Measurements from ENCODE around the gene SLC22A3. TPM values are rescaled to one million over a fixed set of nuclear protein-coding genes. Genes with fewer than 3 reads are reported as not detected.
"Not testable (repeated sequence)": the region's sequence is repeated elsewhere in the genome, so short reads cannot be mapped to it uniquely, and the experiment has no call there.

Gene SLC22A3
- total and polyA plus RNA-seq, 2 of the 13 experiments (the other 11 are each of a cell fraction or from before 2014, with no cell fraction given): 12.0 to 31.5 TPM

DNA sequence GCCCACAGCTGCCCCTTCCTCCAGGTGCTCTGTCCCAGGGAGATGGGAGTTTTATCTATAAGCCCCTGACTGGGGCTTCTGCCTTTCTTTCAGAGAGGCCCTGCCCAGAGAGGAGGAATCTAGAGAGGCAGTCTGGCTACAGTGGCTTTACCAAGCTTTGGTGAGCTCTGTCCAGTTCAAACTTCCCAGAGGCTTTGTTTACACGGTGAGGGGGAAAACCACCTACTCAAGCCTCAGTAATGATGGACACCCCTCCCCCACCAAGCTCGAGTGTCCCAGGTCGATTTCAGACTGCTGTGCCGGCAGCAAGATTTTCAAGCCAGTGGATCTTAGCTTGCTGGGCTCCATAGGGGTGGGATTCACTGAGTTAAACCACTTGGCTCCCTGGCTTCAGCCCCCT, 25.4 kb downstream of the SLC22A3 start (continued):
- TF ChIP-seq, protein P1, sequence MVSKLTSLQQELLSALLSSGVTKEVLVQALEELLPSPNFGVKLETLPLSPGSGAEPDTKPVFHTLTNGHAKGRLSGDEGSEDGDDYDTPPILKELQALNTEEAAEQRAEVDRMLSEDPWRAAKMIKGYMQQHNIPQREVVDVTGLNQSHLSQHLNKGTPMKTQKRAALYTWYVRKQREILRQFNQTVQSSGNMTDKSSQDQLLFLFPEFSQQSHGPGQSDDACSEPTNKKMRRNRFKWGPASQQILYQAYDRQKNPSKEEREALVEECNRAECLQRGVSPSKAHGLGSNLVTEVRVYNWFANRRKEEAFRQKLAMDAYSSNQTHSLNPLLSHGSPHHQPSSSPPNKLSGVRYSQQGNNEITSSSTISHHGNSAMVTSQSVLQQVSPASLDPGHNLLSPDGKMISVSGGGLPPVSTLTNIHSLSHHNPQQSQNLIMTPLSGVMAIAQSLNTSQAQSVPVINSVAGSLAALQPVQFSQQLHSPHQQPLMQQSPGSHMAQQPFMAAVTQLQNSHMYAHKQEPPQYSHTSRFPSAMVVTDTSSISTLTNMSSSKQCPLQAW (CRISPR knock-in tag; IDR thresholded peaks at IDR 0.05): 0 out of 2 replicates have a peak, but pooled peaks have one; percentile 28
- TF ChIP-seq, protein P2, sequence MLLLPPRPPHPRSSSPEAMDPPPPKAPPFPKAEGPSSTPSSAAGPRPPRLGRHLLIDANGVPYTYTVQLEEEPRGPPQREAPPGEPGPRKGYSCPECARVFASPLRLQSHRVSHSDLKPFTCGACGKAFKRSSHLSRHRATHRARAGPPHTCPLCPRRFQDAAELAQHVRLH (CRISPR knock-in tag; IDR thresholded peaks at IDR 0.05; ENCODE audit: borderline replicate concordance, low read depth): 0 out of 2 replicates have a peak, but pooled peaks have one; percentile 39
- TF ChIP-seq PHF21A (CRISPR knock-in tag; IDR thresholded peaks at IDR 0.05): 0 out of 2 replicates have a peak, but pooled peaks have one; percentile 43
- TF ChIP-seq ZNF264 (CRISPR knock-in tag; IDR thresholded peaks at IDR 0.05): 0 out of 2 replicates have a peak, but pooled peaks have one; percentile 34
- 0 out of 2 replicates have a peak, but pooled peaks have one; percentile 20 for TF ChIP-seq NCOA2 (CRISPR knock-in tag; IDR thresholded peaks at IDR 0.05)
- peak; percentile 52; the same call in 1 of the 2 replicates for TF ChIP-seq SIX1 (CRISPR knock-in tag; IDR thresholded peaks at IDR 0.05; ENCODE audit: borderline replicate concordance)
- TF ChIP-seq FOXA1 (IDR thresholded peaks at IDR 0.05): not testable (repeated sequence)
- peak; percentile 70 for TF ChIP-seq FOXA1 (CRISPR knock-in tag; IDR thresholded peaks at IDR 0.05)
- peak; percentile 13; the same call in 1 of the 2 replicates for TF ChIP-seq GFI1 (CRISPR knock-in tag; IDR thresholded peaks at IDR 0.05; ENCODE audit: borderline replicate concordance)
- TF ChIP-seq REPIN1 (CRISPR knock-in tag; IDR thresholded peaks at IDR 0.05; ENCODE audit: borderline replicate concordance, low read depth): peak; percentile 21; the same call in 1 of the 2 replicates
- 0 out of 2 replicates have a peak, but pooled peaks have one; percentile 18 for TF ChIP-seq HMG20A (CRISPR knock-in tag; IDR thresholded peaks at IDR 0.05; ENCODE audit: borderline replicate concordance)
- TF ChIP-seq, protein P3, sequence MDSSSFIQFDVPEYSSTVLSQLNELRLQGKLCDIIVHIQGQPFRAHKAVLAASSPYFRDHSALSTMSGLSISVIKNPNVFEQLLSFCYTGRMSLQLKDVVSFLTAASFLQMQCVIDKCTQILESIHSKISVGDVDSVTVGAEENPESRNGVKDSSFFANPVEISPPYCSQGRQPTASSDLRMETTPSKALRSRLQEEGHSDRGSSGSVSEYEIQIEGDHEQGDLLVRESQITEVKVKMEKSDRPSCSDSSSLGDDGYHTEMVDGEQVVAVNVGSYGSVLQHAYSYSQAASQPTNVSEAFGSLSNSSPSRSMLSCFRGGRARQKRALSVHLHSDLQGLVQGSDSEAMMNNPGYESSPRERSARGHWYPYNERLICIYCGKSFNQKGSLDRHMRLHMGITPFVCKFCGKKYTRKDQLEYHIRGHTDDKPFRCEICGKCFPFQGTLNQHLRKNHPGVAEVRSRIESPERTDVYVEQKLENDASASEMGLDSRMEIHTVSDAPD (CRISPR knock-in tag; IDR thresholded peaks at IDR 0.05): peak; percentile 75; the same call in 1 of the 2 replicates
- TF ChIP-seq GATAD2A (CRISPR knock-in tag; IDR thresholded peaks at IDR 0.05): peak; percentile 10; the same call in 1 of the 2 replicates
- 0 out of 2 replicates have a peak, but pooled peaks have one; percentile 36 for TF ChIP-seq KDM3A (CRISPR knock-in tag; IDR thresholded peaks at IDR 0.05; ENCODE audit: low read depth)
- TF ChIP-seq ZNF501 (CRISPR knock-in tag; IDR thresholded peaks at IDR 0.05): 0 out of 2 replicates have a peak, but pooled peaks have one; percentile 17
- TF ChIP-seq, protein P4, sequence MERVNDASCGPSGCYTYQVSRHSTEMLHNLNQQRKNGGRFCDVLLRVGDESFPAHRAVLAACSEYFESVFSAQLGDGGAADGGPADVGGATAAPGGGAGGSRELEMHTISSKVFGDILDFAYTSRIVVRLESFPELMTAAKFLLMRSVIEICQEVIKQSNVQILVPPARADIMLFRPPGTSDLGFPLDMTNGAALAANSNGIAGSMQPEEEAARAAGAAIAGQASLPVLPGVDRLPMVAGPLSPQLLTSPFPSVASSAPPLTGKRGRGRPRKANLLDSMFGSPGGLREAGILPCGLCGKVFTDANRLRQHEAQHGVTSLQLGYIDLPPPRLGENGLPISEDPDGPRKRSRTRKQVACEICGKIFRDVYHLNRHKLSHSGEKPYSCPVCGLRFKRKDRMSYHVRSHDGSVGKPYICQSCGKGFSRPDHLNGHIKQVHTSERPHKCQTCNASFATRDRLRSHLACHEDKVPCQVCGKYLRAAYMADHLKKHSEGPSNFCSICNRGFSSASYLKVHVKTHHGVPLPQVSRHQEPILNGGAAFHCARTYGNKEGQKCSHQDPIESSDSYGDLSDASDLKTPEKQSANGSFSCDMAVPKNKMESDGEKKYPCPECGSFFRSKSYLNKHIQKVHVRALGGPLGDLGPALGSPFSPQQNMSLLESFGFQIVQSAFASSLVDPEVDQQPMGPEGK (CRISPR knock-in tag; IDR thresholded peaks at IDR 0.05): peak; percentile 39; the same call in 1 of the 2 replicates
- TF ChIP-seq FOXA3 (CRISPR knock-in tag; IDR thresholded peaks at IDR 0.05): peak; percentile 76
- TF ChIP-seq, protein P5, sequence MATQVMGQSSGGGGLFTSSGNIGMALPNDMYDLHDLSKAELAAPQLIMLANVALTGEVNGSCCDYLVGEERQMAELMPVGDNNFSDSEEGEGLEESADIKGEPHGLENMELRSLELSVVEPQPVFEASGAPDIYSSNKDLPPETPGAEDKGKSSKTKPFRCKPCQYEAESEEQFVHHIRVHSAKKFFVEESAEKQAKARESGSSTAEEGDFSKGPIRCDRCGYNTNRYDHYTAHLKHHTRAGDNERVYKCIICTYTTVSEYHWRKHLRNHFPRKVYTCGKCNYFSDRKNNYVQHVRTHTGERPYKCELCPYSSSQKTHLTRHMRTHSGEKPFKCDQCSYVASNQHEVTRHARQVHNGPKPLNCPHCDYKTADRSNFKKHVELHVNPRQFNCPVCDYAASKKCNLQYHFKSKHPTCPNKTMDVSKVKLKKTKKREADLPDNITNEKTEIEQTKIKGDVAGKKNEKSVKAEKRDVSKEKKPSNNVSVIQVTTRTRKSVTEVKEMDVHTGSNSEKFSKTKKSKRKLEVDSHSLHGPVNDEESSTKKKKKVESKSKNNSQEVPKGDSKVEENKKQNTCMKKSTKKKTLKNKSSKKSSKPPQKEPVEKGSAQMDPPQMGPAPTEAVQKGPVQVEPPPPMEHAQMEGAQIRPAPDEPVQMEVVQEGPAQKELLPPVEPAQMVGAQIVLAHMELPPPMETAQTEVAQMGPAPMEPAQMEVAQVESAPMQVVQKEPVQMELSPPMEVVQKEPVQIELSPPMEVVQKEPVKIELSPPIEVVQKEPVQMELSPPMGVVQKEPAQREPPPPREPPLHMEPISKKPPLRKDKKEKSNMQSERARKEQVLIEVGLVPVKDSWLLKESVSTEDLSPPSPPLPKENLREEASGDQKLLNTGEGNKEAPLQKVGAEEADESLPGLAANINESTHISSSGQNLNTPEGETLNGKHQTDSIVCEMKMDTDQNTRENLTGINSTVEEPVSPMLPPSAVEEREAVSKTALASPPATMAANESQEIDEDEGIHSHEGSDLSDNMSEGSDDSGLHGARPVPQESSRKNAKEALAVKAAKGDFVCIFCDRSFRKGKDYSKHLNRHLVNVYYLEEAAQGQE (IDR thresholded peaks at IDR 0.05; ENCODE audit: borderline replicate concordance in 1 of 2, low read depth in 1 of 2, low read length in 2 of 2): peak in 1 of 2 experiments; percentile 83; a peak in 2 of 4 replicates
- TF ChIP-seq, protein P6, sequence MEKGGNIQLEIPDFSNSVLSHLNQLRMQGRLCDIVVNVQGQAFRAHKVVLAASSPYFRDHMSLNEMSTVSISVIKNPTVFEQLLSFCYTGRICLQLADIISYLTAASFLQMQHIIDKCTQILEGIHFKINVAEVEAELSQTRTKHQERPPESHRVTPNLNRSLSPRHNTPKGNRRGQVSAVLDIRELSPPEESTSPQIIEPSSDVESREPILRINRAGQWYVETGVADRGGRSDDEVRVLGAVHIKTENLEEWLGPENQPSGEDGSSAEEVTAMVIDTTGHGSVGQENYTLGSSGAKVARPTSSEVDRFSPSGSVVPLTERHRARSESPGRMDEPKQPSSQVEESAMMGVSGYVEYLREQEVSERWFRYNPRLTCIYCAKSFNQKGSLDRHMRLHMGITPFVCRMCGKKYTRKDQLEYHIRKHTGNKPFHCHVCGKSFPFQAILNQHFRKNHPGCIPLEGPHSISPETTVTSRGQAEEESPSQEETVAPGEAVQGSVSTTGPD (CRISPR knock-in tag; IDR thresholded peaks at IDR 0.05): peak; percentile 92

Data from HepG2 (cell line).